Bronchial epithelial cell (primary cell): ENCODE measurements around the gene ALS2. TPM values are rescaled to one million over a fixed set of nuclear protein-coding genes. Genes with fewer than 3 reads are reported as not detected.
"Not testable (repeated sequence)": the region's sequence is repeated elsewhere in the genome, so short reads cannot be mapped to it uniquely, and the experiment has no call there.

Source experiments
- DNase-seq: peaks from one replicate; pipeline ENCODE4 v3.0.0-alpha.2; 2010; ENCODE audit warnings: low read depth
- FAIRE-seq: peaks from 2 replicates; lab custom pipeline; 2011; peaks lifted over from hg19 to GRCh38; lab: Jason Lieb, UNC
- H3K27me3 ChIP-seq: 2 replicates; pipeline ENCODE4 v1.5.1; 2011; ENCODE audit warnings: low read length; ENCODE audit not compliant: control insufficient read depth, insufficient read depth
- H3K36me3 ChIP-seq: 2 replicates; pipeline ENCODE4 v1.5.1; 2011; ENCODE audit warnings: low read length; ENCODE audit not compliant: control insufficient read depth, insufficient read depth
- H3K4me3 ChIP-seq: 2 replicates; pipeline ENCODE4 v1.5.1; 2011; ENCODE audit warnings: mild to moderate bottlenecking, low read depth, low read length, control low read depth
- total RNA-seq: library from RNA; depleted of rRNA; stranded (reverse); fragments of >200 nt; gene quantifications from 2 replicates; pipeline ENCODE4 v1.2.1, GENCODE V29; 2014
- TF ChIP-seq, protein P1 (sequence below): IDR thresholded peaks from 2 replicates; pipeline ENCODE4 v1.5.1; 2011; ENCODE audit warnings: mild to moderate bottlenecking, moderate library complexity, low read length, control low read depth, inconsistent platforms; ENCODE audit not compliant: insufficient read depth, severe bottlenecking

ALS2 gene
- total RNA-seq, 1 donor from 2014 or later: 21.1 TPM

DNA sequence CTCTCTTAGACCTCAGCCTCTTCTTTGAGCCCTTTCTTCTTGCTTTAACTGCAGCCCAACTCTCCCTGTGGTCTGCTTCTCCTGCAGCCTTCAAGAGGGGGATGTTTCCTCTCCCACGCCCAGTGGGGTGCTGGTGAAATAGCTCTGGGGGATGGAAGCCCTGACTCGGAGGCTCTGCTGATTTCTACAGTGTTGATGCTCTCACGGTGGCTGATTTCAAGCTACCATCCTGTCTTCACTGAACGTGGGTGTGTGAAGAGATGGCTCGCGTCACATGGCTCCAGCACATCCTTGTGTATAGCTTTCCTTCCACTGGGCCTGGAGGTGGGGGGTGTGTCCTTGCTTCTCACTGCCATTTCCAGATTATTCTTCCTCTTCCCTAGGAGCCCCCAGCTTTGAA is 102.3 kb downstream of the ALS2 start:
- H3K27me3 ChIP-seq: no peaks in the 10 kb centered on the region
- DNase-seq: no peak
- FAIRE-seq: no peak
- TF ChIP-seq, protein P1, sequence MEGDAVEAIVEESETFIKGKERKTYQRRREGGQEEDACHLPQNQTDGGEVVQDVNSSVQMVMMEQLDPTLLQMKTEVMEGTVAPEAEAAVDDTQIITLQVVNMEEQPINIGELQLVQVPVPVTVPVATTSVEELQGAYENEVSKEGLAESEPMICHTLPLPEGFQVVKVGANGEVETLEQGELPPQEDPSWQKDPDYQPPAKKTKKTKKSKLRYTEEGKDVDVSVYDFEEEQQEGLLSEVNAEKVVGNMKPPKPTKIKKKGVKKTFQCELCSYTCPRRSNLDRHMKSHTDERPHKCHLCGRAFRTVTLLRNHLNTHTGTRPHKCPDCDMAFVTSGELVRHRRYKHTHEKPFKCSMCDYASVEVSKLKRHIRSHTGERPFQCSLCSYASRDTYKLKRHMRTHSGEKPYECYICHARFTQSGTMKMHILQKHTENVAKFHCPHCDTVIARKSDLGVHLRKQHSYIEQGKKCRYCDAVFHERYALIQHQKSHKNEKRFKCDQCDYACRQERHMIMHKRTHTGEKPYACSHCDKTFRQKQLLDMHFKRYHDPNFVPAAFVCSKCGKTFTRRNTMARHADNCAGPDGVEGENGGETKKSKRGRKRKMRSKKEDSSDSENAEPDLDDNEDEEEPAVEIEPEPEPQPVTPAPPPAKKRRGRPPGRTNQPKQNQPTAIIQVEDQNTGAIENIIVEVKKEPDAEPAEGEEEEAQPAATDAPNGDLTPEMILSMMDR: no peak
- no peak overlapping the region for H3K4me3 ChIP-seq
- H3K36me3 ChIP-seq: no peaks in the 10 kb centered on the region

- FAIRE-seq (no peak), DNase-seq (no peak)
- TF ChIP-seq, protein P1: no peak
- Histone ChIP-seq H3K36me3 (no peaks in the 10 kb centered on the region), H3K27me3 (no peaks in the 10 kb centered on the region), H3K4me3 (no peak overlapping the region)
Measured at GRCh38 chr2:201675454-201675853, 105.3 kb downstream of the ALS2 start.

DNA sequence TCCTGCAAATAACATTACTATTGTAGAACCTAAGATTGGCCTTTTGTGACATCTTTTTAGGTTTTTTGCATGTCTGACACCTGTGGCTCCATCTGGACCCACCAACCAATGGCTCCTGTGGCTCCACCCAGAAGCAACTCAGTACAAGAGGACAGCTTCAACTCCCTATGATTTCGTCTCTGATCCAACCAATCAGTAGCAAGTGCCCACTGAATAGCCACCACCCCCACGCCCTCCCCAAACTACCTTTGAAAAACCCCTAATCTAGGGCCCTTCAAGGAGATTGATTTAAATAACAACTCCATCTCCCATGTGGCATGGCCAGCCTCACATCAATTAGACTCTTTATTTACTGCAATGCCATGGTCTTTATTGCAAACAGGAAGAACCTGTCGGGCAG is 105.9 kb downstream of the ALS2 start:
- TF ChIP-seq, protein P1: no peak
- no peaks in the 10 kb centered on the region for H3K36me3 ChIP-seq
- H3K27me3 ChIP-seq: no peaks in the 10 kb centered on the region
- FAIRE-seq (no peak), DNase-seq (no peak)
- H3K4me3 ChIP-seq: no peak overlapping the region

- Histone ChIP-seq H3K36me3 (no peaks in the 10 kb centered on the region), H3K27me3 (no peaks in the 10 kb centered on the region), H3K4me3 (no peak overlapping the region)
- TF ChIP-seq, protein P1: no peak
- FAIRE-seq: no peak
- no peak for DNase-seq
Measured at GRCh38 chr2:201674298-201674697, 106.4 kb downstream of the ALS2 start.

GRCh38 chr2:201673546-201673945 is 107.2 kb downstream of the ALS2 start:
- no peak for DNase-seq
- Histone ChIP-seq H3K27me3 (no peaks in the 10 kb centered on the region), H3K36me3 (no peaks in the 10 kb centered on the region), H3K4me3 (no peak overlapping the region)
- no peak for FAIRE-seq
- TF ChIP-seq, protein P1: no peak

GRCh38 chr2:201671205-201671604 is 109.5 kb downstream of the ALS2 start:
- not testable (repeated sequence) for DNase-seq, H3K4me3 ChIP-seq, FAIRE-seq, H3K27me3 ChIP-seq, H3K36me3 ChIP-seq
